WERI-Rb-1 (cell line): ENCODE results near the gene ADCY2.

Experiments
- DNase-seq: peaks from one replicate; pipeline ENCODE4 v3.0.0-alpha.2; 2020
- H3K27ac ChIP-seq: fragments of 250-450 bp; sonication (Bioruptor Pico); 2 replicates; pipeline ENCODE4 v1.5.1; 2020; ENCODE audit warnings: mild to moderate bottlenecking, moderate library complexity
- H3K27me3 ChIP-seq: fragments of 250-450 bp; sonication (Bioruptor Pico); 2 replicates; pipeline ENCODE4 v1.5.1; 2021; ENCODE audit warnings: mild to moderate bottlenecking, low read depth, moderate library complexity; ENCODE audit not compliant: insufficient read depth, severe bottlenecking
- H3K36me3 ChIP-seq: fragments of 250-450 bp; sonication (Bioruptor Pico); 2 replicates; pipeline ENCODE4 v1.5.1; 2020; ENCODE audit warnings: mild to moderate bottlenecking, moderate library complexity
- H3K4me3 ChIP-seq: 2 replicates; pipeline ENCODE4 v1.5.1; 2011; ENCODE audit warnings: low read depth, mild to moderate bottlenecking, control low read depth, low read length
- H3K9me3 ChIP-seq: fragments of 250-450 bp; sonication (Bioruptor Pico); 2 replicates; pipeline ENCODE4 v1.5.1; 2021; ENCODE audit warnings: mild to moderate bottlenecking, moderate library complexity; ENCODE audit not compliant: severe bottlenecking
- TF ChIP-seq, protein P1 (sequence below): IDR thresholded peaks from 2 replicates; pipeline ENCODE4 v1.5.1; 2011; ENCODE audit warnings: low read depth, mild to moderate bottlenecking, control low read depth, inconsistent platforms, low read length

The ADCY2 gene

DNA sequence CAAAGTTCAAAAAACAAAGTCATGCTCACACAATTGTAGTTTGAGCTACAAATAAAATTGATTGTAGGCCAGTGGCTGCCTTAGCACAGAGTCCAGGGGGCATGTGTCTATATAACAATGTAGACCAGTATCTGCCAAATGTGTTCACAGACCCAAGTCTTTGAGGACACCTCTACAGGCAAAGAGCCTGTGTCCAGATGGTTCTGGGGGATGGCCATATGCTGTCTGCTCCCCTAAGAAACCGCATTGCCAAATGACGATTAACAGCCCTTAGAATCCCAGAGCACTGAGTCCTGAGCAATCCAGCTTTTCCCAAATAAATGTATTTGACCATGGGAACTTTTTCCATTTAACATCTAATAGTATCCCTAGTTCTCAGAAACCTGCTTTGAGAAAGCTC is 169.6 kb downstream of the ADCY2 start:
- Histone ChIP-seq H3K4me3 (no peak overlapping the region), H3K36me3 (peaks cover 11% of the 10 kb centered on the region), H3K27me3 (no peaks in the 10 kb centered on the region), H3K27ac (no peak overlapping the region; the same call in 1 of the 2 replicates), H3K9me3 (no peaks in the 10 kb centered on the region)
- peak; percentile 49 for DNase-seq
- TF ChIP-seq, protein P1, sequence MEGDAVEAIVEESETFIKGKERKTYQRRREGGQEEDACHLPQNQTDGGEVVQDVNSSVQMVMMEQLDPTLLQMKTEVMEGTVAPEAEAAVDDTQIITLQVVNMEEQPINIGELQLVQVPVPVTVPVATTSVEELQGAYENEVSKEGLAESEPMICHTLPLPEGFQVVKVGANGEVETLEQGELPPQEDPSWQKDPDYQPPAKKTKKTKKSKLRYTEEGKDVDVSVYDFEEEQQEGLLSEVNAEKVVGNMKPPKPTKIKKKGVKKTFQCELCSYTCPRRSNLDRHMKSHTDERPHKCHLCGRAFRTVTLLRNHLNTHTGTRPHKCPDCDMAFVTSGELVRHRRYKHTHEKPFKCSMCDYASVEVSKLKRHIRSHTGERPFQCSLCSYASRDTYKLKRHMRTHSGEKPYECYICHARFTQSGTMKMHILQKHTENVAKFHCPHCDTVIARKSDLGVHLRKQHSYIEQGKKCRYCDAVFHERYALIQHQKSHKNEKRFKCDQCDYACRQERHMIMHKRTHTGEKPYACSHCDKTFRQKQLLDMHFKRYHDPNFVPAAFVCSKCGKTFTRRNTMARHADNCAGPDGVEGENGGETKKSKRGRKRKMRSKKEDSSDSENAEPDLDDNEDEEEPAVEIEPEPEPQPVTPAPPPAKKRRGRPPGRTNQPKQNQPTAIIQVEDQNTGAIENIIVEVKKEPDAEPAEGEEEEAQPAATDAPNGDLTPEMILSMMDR, result no peak

DNA sequence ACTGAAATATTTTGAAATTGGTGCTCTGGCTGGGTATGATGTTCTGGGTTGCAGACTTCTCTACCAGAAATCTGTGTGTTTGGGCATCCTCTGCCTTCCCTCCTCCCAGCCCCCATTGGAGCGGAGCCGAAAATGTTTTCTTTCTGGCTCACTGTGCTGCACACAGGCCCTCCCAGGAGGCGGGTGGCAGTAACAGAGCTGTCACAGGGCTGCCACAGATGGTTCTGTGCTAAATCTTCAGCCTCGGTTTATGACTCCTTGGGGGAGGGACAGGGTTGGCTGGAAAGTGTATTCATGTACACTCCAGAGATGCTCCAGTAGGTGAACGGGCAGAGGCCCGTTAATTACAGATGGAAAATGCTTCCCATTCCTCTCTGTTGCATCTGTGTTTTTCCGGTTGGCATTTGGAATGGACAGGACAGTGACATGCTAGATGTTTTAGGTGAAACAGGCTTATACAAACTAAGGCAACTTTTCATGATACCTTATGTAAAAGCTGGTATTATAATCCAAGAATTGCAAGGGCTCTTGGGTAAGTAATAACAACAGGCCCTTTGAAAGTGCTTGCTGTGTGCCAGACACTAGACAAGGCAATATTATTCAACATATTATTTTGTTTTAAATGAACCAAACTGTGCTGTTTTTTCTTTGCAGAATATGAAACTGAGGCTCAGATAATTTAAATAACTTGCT is 180.2 kb downstream of the ADCY2 start:
- TF ChIP-seq, protein P1, result no peak
- Histone ChIP-seq H3K9me3 (no peaks in the 10 kb centered on the region), H3K4me3 (no peak overlapping the region), H3K27ac (no peak overlapping the region), H3K36me3 (peaks cover 14% of the 10 kb centered on the region), H3K27me3 (no peaks in the 10 kb centered on the region)
- peak; percentile 76 for DNase-seq

- no peaks in the 10 kb centered on the region for H3K9me3 ChIP-seq
- DNase-seq, result no peak
- H3K36me3 ChIP-seq, result peaks cover 14% of the 10 kb centered on the region
- TF ChIP-seq, protein P1, result no peak
- H3K27ac ChIP-seq, result no peak overlapping the region
- H3K4me3 ChIP-seq, result no peak overlapping the region
- no peaks in the 10 kb centered on the region for H3K27me3 ChIP-seq
Measured at GRCh38 chr5:7577381-7577780, 181.4 kb downstream of the ADCY2 start.

DNA sequence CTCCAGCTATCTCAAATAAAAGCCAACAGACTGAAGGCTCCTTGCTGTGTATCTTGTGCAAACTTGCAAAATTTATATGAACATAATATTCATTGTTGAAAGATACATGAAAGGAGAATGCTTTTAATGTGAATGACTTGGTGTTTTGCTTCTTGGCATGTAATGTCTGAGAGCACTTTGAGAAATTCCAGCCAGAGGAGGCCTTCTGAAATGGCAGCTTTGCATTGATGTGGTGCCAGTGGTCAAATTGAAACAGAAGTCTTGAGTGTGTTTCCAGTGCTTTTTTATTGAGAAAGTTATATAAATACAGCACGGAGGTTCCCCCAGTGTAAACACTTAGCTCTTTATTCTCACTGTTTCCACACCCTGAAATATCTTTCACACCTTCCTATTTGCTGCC is 182.1 kb downstream of the ADCY2 start:
- Histone ChIP-seq H3K9me3 (no peaks in the 10 kb centered on the region), H3K36me3 (peaks cover 7% of the 10 kb centered on the region), H3K27me3 (no peaks in the 10 kb centered on the region), H3K4me3 (no peak overlapping the region), H3K27ac (no peak overlapping the region)
- TF ChIP-seq, protein P1, result no peak
- DNase-seq, result no peak

DNA sequence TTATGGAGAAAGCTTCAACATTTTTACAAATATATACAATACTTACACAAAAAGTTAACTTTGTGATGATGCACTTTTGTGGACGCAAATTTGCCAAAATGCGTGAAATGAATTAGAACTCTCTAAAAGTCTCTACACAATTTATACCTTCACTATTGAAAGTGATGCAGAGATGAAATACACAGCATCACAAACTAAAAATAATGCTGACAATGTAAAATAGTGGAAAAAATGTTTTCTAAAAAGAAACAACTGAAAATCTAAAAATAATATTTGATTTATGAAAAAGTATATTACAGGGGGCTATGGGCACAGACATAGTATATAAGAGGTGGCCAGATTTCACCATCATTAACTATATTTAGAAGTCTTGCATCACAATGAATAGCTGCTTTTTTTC is 188.8 kb downstream of the ADCY2 start:
- H3K27ac ChIP-seq, result no peak overlapping the region
- no peaks in the 10 kb centered on the region for H3K27me3 ChIP-seq

More for the DNA sequence above, 188.8 kb downstream of the ADCY2 start:
- no peaks in the 10 kb centered on the region; the same call in none of the 2 replicates for H3K36me3 ChIP-seq
- H3K4me3 ChIP-seq, result no peak overlapping the region
- H3K9me3 ChIP-seq, result no peaks in the 10 kb centered on the region
- no peak for DNase-seq
- TF ChIP-seq, protein P1, result no peak
